ENCODE results near the gene RBMS3.
"Not testable (repeated sequence)": the region's sequence is repeated elsewhere in the genome, so short reads cannot be mapped to it uniquely, and the experiment has no call there.

GRCh38 chr3:29360289-29360688 is 79.4 kb downstream of the RBMS3 start:
- not testable (repeated sequence) for TF ChIP-seq CTCF (IDR thresholded peaks at IDR 0.05; ENCODE audit: poor library complexity); EZH2 (IDR thresholded peaks at IDR 0.05; ENCODE audit: borderline replicate concordance); EZH2phosphoT487 (IDR thresholded peaks at IDR 0.05; ENCODE audit: low read depth, severe bottlenecking, unreplicated experiment)

All from hepatocyte (in vitro differentiated cells).